Ectodermal cell (in vitro differentiated cells): ENCODE results near the gene EWSR1.

Experiments used
- H3K27ac ChIP-seq: 2 replicates; pipeline ENCODE4 v1.7.0; 2013; ENCODE audit warnings: mild to moderate bottlenecking, low read depth, low read length; ENCODE audit not compliant: insufficient read depth, poor library complexity, severe bottlenecking
- H3K27me3 ChIP-seq: 2 replicates; pipeline ENCODE4 v1.7.0; 2013; ENCODE audit warnings: mild to moderate bottlenecking, low read length; ENCODE audit not compliant: insufficient read depth, control insufficient read depth, poor library complexity, severe bottlenecking
- H3K36me3 ChIP-seq: one replicate; pipeline ENCODE4 v1.7.0; 2013; ENCODE audit warnings: low read length; ENCODE audit not compliant: control insufficient read depth, insufficient read depth
- H3K4me1 ChIP-seq: one replicate; pipeline ENCODE4 v1.7.0; 2013; ENCODE audit warnings: low read length; ENCODE audit not compliant: control insufficient read depth, insufficient read depth
- H3K4me3 ChIP-seq: 2 replicates; pipeline ENCODE4 v1.7.0; 2013; ENCODE audit warnings: low read depth, low read length, control low read depth; ENCODE audit not compliant: insufficient read depth
- H3K9me3 ChIP-seq: 2 replicates; pipeline ENCODE4 v1.7.0; 2013; ENCODE audit warnings: mild to moderate bottlenecking, low read length, moderate library complexity; ENCODE audit not compliant: control insufficient read depth
- WGBS, 2 experiments: methylation state at CpG; one replicate each; pipeline ENCODE4 v1.1.7; 2013; ENCODE audit warnings: missing lambda C conversion rate in 2 of 2; 5-methylcytosine and 5-hydroxymethylcytosine counted together

EWSR1 gene

GRCh38 chr22:29345932-29346331 lies 77.9 kb downstream of the EWSR1 start:
- Histone ChIP-seq H3K4me1 (peaks cover 8% of the 10 kb centered on the region), H3K4me3 (no peak overlapping the region), H3K9me3 (no peaks in the 10 kb centered on the region), H3K27ac (no peak overlapping the region), H3K36me3 (peaks cover 21% of the 10 kb centered on the region), H3K27me3 (no peaks in the 10 kb centered on the region)

- Histone ChIP-seq H3K4me3 (no peak overlapping the region), H3K36me3 (peaks cover 28% of the 10 kb centered on the region), H3K9me3 (no peaks in the 10 kb centered on the region), H3K27ac (peak overlapping the region; percentile 36), H3K4me1 (peaks cover 8% of the 10 kb centered on the region), H3K27me3 (no peaks in the 10 kb centered on the region)
- WGBS, 2 experiments = 91% methylated on average over 4 of the region's 4 CpGs
Measured at GRCh38 chr22:29346659-29347058, 78.6 kb downstream of the EWSR1 start.

GRCh38 chr22:29348041-29348440 lies 80.0 kb downstream of the EWSR1 start:
- 90 to 94% methylated on average over 2 of the region's 2 CpGs for WGBS, 2 experiments
- H3K4me1 ChIP-seq = peaks cover 8% of the 10 kb centered on the region
- no peaks in the 10 kb centered on the region for H3K27me3 ChIP-seq
- H3K27ac ChIP-seq = no peak overlapping the region
- no peak overlapping the region for H3K4me3 ChIP-seq
- no peaks in the 10 kb centered on the region for H3K9me3 ChIP-seq
- H3K36me3 ChIP-seq = peaks cover 28% of the 10 kb centered on the region

GRCh38 chr22:29348956-29349355 lies 80.9 kb downstream of the EWSR1 start:
- no peak overlapping the region for H3K27ac ChIP-seq
- H3K27me3 ChIP-seq = no peaks in the 10 kb centered on the region
- no peak overlapping the region for H3K4me3 ChIP-seq
- H3K4me1 ChIP-seq = peaks cover 8% of the 10 kb centered on the region
- WGBS, 2 experiments = 95 to 97% methylated on average over 18 of the region's 18 CpGs
- H3K36me3 ChIP-seq = peaks cover 35% of the 10 kb centered on the region
- H3K9me3 ChIP-seq = no peaks in the 10 kb centered on the region
